SK-N-SH (cell line): ENCODE measurements around the gene RELT. TPM values are rescaled to one million over a fixed set of nuclear protein-coding genes. Genes with fewer than 3 reads are reported as not detected.
A peak's percentile ranks its signal among the peaks of the same experiment; 100 is the strongest.

Experiments
- CTCF ChIA-PET: fragments of 300-600, 350-600 bp; formaldehyde crosslinking; extraction: SDS; loops from one replicate; lab custom pipeline; 2021; lab: Yijun Ruan, JAX
- POLR2A ChIA-PET: fragments of 350-600 bp; sonication (Branson Sonifier 250); formaldehyde crosslinking; extraction: SDS; loops from one replicate; lab custom pipeline; 2020; ENCODE audit warnings: antibody characterized with exemption, inconsistent platforms; lab: Yijun Ruan, JAX
- DNase-seq: peaks from one replicate; pipeline ENCODE4 v3.0.0; 2012
- H2AFZ ChIP-seq: fragments of 200-600 bp; sonication (generic); 2 replicates; pipeline ENCODE4 v1.8.1; 2016; ENCODE audit warnings: antibody characterized with exemption, mild to moderate bottlenecking, low read depth
- H3F3A ChIP-seq: fragments of 200-600 bp; sonication (generic); replicated peaks from 2 replicates; pipeline ENCODE3; 2016; ENCODE audit warnings: antibody characterized with exemption, mild to moderate bottlenecking; ENCODE audit not compliant: insufficient read depth
- H3K27ac ChIP-seq, 2 experiments: fragments of 200-500 bp in 1 of 2; fragments of 200-600 bp in 1 of 2; sonication (Bioruptor generic) in 1 of 2; sonication (generic), shearing (Covaris generic) in 1 of 2; 2 replicates each; pipeline versions ENCODE4 v1.5.1 to v1.6.1; 2014 to 2016; ENCODE audit warnings: low read depth in 2 of 2, inconsistent platforms in 1 of 2, low read length in 1 of 2, mild to moderate bottlenecking in 1 of 2, mixed read lengths in 1 of 2
- H3K27me3 ChIP-seq: fragments of 200-600 bp; sonication (generic), shearing (Covaris generic); 2 replicates; pipeline ENCODE4 v1.6.1; 2016; ENCODE audit warnings: mixed run types; ENCODE audit not compliant: insufficient read depth
- H3K36me3 ChIP-seq, 2 experiments: fragments of 200-500 bp in 1 of 2; fragments of 200-600 bp in 1 of 2; sonication (Bioruptor generic) in 1 of 2; sonication (generic) in 1 of 2; replicated peaks in 1 of 2; 2 replicates each; pipeline versions ENCODE3 to v1.5.1; 2014 to 2016; ENCODE audit warnings: low read length in 1 of 2, mild to moderate bottlenecking in 1 of 2; ENCODE audit not compliant: insufficient read depth in 2 of 2, control insufficient read depth in 1 of 2
- H3K4me1 ChIP-seq, 2 experiments: fragments of 200-500 bp in 1 of 2; fragments of 200-600 bp in 1 of 2; sonication (Bioruptor generic) in 1 of 2; sonication (generic), shearing (Covaris generic) in 1 of 2; 2 replicates each; pipeline versions ENCODE4 v1.5.1 to v1.6.1; 2014 to 2016; ENCODE audit warnings: low read depth in 1 of 2, low read length in 1 of 2, mixed run types in 1 of 2; ENCODE audit not compliant: insufficient read depth in 2 of 2, control insufficient read depth in 1 of 2
- H3K4me2 ChIP-seq: fragments of 200-600 bp; sonication (generic), shearing (Covaris generic); 2 replicates; pipeline ENCODE4 v1.6.1; 2017; ENCODE audit warnings: mixed run types
- H3K4me3 ChIP-seq, 2 experiments: fragments of 200-500 bp in 1 of 2; fragments of 200-600 bp in 1 of 2; sonication (Bioruptor generic) in 1 of 2; sonication (generic), shearing (Covaris generic) in 1 of 2; 2 replicates each; pipeline versions ENCODE4 v1.5.1 to v1.8.1; 2014 to 2016; ENCODE audit warnings: low read depth in 2 of 2, inconsistent platforms in 1 of 2, low read length in 1 of 2, mild to moderate bottlenecking in 1 of 2, mixed read lengths in 1 of 2, moderate library complexity in 1 of 2
- H3K79me2 ChIP-seq: fragments of 200-600 bp; sonication (generic); 2 replicates; pipeline ENCODE4 v1.8.1; 2017; ENCODE audit warnings: mild to moderate bottlenecking; ENCODE audit not compliant: insufficient read depth
- H3K9ac ChIP-seq: fragments of 200-600 bp; sonication (generic); 2 replicates; pipeline ENCODE4 v1.6.1; 2017; ENCODE audit warnings: mixed run types
- H3K9me2 ChIP-seq: fragments of 200-600 bp; sonication (generic); 2 replicates; pipeline ENCODE4 v1.6.1; 2017; ENCODE audit warnings: mixed run types
- H3K9me3 ChIP-seq: fragments of 200-600 bp; sonication (generic); 2 replicates; pipeline ENCODE4 v1.6.1; 2017; ENCODE audit warnings: mixed run types, mild to moderate bottlenecking, moderate library complexity
- H4K20me1 ChIP-seq: fragments of 200-600 bp; sonication (generic); 2 replicates; pipeline ENCODE4 v1.6.1; 2017; ENCODE audit warnings: mild to moderate bottlenecking, mixed run types; ENCODE audit not compliant: insufficient read depth
- ELF1 ChIP-seq: IDR thresholded peaks from 2 replicates; pipeline ENCODE4 v1.4.0; 2012
- EP300 ChIP-seq, 2 experiments: IDR thresholded peaks; 2 replicates each; pipeline versions ENCODE4 v1.4.0 to v1.6.1; 2012; ENCODE audit warnings: borderline replicate concordance in 1 of 2, low read depth in 1 of 2, low read length in 1 of 2
- FOSL2 ChIP-seq: IDR thresholded peaks from 2 replicates; pipeline ENCODE4 v1.4.0; 2012; ENCODE audit warnings: low read depth, mild to moderate bottlenecking, moderate library complexity, borderline replicate concordance
- FOXM1 ChIP-seq: IDR thresholded peaks from 2 replicates; pipeline ENCODE4 v1.4.0; 2012; ENCODE audit warnings: low read depth, mild to moderate bottlenecking
- JUND ChIP-seq: IDR thresholded peaks from 2 replicates; pipeline ENCODE4 v1.4.0; 2012
- MEF2A ChIP-seq: IDR thresholded peaks from 2 replicates; pipeline ENCODE4 v1.4.0; 2012; ENCODE audit warnings: low read depth, borderline replicate concordance
- NFIC ChIP-seq: IDR thresholded peaks from 2 replicates; pipeline ENCODE4 v1.4.0; 2012; ENCODE audit warnings: borderline replicate concordance
- NRF1 ChIP-seq: IDR thresholded peaks from 2 replicates; pipeline ENCODE4 v1.6.1; 2012; ENCODE audit warnings: low read depth, mild to moderate bottlenecking, low read length
- PBX3 ChIP-seq: IDR thresholded peaks from 2 replicates; pipeline ENCODE4; 2012
- RCOR1 ChIP-seq: fragments of 150-350 bp; IDR thresholded peaks from 2 replicates; pipeline ENCODE4 v1.6.1; 2017; ENCODE audit warnings: antibody characterized with exemption, low read length
- RFX5 ChIP-seq: IDR thresholded peaks from 2 replicates; pipeline ENCODE4 v1.6.1; 2012; ENCODE audit warnings: mild to moderate bottlenecking, improper control_type of control experiment, low read length
- RXRA ChIP-seq: IDR thresholded peaks from 2 replicates; pipeline ENCODE4 v1.4.0; 2012; ENCODE audit warnings: low read depth, mild to moderate bottlenecking, borderline replicate concordance
- SIN3A ChIP-seq: IDR thresholded peaks from 2 replicates; pipeline ENCODE4 v1.6.1; 2012; ENCODE audit warnings: low read depth, mild to moderate bottlenecking, low read length, moderate library complexity, borderline replicate concordance
- SMC3 ChIP-seq: IDR thresholded peaks from 2 replicates; pipeline ENCODE4 v1.6.1; 2012; ENCODE audit warnings: low read depth, low read length, improper control_type of control experiment
- TCF12 ChIP-seq: IDR thresholded peaks from 2 replicates; pipeline ENCODE4 v1.4.0; 2012
- TEAD4 ChIP-seq: IDR thresholded peaks from 2 replicates; pipeline ENCODE4 v1.4.0; 2012; ENCODE audit warnings: mild to moderate bottlenecking, borderline replicate concordance; ENCODE audit not compliant: insufficient read depth
- USF1 ChIP-seq: IDR thresholded peaks from 2 replicates; pipeline ENCODE4 v1.4.0; 2012; ENCODE audit warnings: low read depth, borderline replicate concordance
- WGBS: methylation state at CpG from one replicate; pipeline ENCODE4 v1.1.6; 2017; ENCODE audit warnings: low lambda C conversion rate; 5-methylcytosine and 5-hydroxymethylcytosine counted together
- polyA plus RNA-seq, 3 experiments: library from polyadenylated mRNA; depleted of rRNA; stranded (reverse); fragments of >200 nt; gene quantifications; 2 replicates each; pipeline ENCODE4 v1.2.3, GENCODE V29; 2012
- TF ChIP-seq, protein P1 (sequence below): fragments of 150-350 bp; IDR thresholded peaks from 2 replicates; pipeline ENCODE4 v1.6.1; 2017; ENCODE audit warnings: antibody characterized with exemption, low read length, low read depth, borderline replicate concordance

RELT gene
- polyA plus RNA-seq, 1 of the 3 experiments (the other 2 are of a cell fraction): 4.3 TPM

GRCh38 chr11:73387594-73388264, 11.5 kb downstream of the RELT start:
- H3K4me1 ChIP-seq: peaks cover 15 to 24% of the 10 kb centered on the region in 2 experiments; a peak in 2 of 4 replicates
- H3K9ac ChIP-seq: no peak overlapping the region
- H3K4me2 ChIP-seq: no peak overlapping the region
- no peaks in the 10 kb centered on the region for H3F3A ChIP-seq
- 95% methylated on average over 9 of the region's 21 CpGs for WGBS
- ChIA-PET POLR2A (no interaction called here), CTCF (interaction anchor here (0.8 to 10.0 kb wide), 6 partner anchors 8 to 274 kb away, joined by 3 to 144 read pairs (median 7); no protein-coding TSS in a partner anchor)
- no peak for DNase-seq
- peaks cover 12% of the 10 kb centered on the region; the same call in 1 of the 2 replicates for H4K20me1 ChIP-seq
- H3K79me2 ChIP-seq: peaks cover 43% of the 10 kb centered on the region
- no peak overlapping the region for H3K4me3 ChIP-seq
- H3K27ac ChIP-seq: peak overlapping the region in 1 of 2 experiments; percentile 19; a peak in 1 of 4 replicates
- no peaks in the 10 kb centered on the region for H3K9me3 ChIP-seq
- H3K36me3 ChIP-seq: no peaks in the 10 kb centered on the region
- H3K27me3 ChIP-seq: no peaks in the 10 kb centered on the region
- H2AFZ ChIP-seq: no peak overlapping the region
- TF ChIP-seq SMC3: no peak
- TF ChIP-seq RFX5: no peak
- no peak for TF ChIP-seq RCOR1
- TF ChIP-seq FOSL2: no peak
- no peak for TF ChIP-seq JUND
- TF ChIP-seq ELF1: no peak
- no peak for TF ChIP-seq USF1
- no peak for TF ChIP-seq NRF1
- no peak for TF ChIP-seq RXRA
- no peak for TF ChIP-seq PBX3
- TF ChIP-seq EP300 (IDR thresholded peaks at IDR 0.05; ENCODE audit: borderline replicate concordance in 1 of 2, low read depth in 1 of 2, low read length in 1 of 2): no peak
- TF ChIP-seq SIN3A: no peak
- no peak for TF ChIP-seq NFIC
- no peak for TF ChIP-seq FOXM1
- TF ChIP-seq, protein P1, sequence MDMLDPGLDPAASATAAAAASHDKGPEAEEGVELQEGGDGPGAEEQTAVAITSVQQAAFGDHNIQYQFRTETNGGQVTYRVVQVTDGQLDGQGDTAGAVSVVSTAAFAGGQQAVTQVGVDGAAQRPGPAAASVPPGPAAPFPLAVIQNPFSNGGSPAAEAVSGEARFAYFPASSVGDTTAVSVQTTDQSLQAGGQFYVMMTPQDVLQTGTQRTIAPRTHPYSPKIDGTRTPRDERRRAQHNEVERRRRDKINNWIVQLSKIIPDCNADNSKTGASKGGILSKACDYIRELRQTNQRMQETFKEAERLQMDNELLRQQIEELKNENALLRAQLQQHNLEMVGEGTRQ: no peak
- TF ChIP-seq TEAD4: no peak
- TF ChIP-seq TCF12: no peak
- TF ChIP-seq MEF2A: no peak
- no peaks in the 10 kb centered on the region for H3K9me2 ChIP-seq
